ENCODE results near the gene RNF115. TPM values are rescaled to one million over a fixed set of nuclear protein-coding genes. Genes with fewer than 3 reads are reported as not detected.
A peak's percentile ranks its signal among the peaks of the same experiment; 100 is the strongest.

The RNF115 gene
- total and polyA plus RNA-seq, 2 of the 13 experiments (the other 11 are each of a cell fraction or from before 2014, with no cell fraction given), result 6.0 to 10.1 TPM

DNA sequence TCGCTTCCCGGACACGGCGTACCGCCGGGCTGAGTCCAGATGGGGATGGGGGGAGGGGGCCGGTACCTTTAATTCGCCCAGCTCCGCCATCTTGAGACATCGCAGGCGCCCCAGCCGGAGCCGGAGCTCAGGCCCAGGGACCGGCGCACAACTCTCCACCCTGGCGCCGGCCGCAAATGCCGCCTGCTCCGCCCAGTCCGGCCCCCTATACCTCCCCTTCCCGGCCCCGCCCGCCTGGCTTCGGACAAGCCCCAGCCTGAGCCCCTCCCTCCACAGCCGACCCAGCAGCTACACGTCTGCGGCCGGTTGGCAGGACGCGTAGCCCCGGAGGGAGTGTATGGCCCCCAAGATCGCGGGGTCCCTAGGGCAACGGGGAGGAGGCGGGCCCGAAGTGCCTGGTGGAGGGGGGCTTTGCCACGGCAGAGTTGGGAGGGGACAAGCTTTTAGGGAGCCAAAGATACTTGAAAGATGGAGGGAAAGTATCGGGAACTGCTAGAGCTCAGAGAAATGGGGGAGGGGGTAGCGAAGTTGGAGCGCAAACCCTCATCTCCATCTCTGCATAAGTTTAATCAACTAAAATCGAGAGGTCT lies 35.1 kb upstream of the RNF115 start, which contains the start of gene PIAS3:
Gene PIAS3 (minus strand): TSS at position 181 of the 590 bp plus-strand sequence. CDS start 91 bp downstream, at position 90.
- peaks cover 21% of the 10 kb centered on the region for H3K4me1 ChIP-seq (ENCODE audit: insufficient read depth, low read length)
- peaks cover 3% of the 10 kb centered on the region for H3K79me2 ChIP-seq (ENCODE audit: insufficient read depth, low read length)
- H2AFZ ChIP-seq (ENCODE audit: low read length), result peak within 1 kb of the TSS; percentile 75
- H3K4me2 ChIP-seq (ENCODE audit: low read depth, low read length), result peak within 1 kb of the TSS; percentile 88
- in situ Hi-C loops (cut with HindIII; ENCODE audit: extremely low pct_ligation_motif_present, low pct_unique_long_range_greater_than_20kb) (no loop called here), intact Hi-C loops (cut with micrococcal nuclease; ENCODE audit: unreplicated experiment) (loop anchor here (5.0 kb wide), 2 partner anchors 33 to 103 kb away; partner anchors contain the start of genes ANKRD34A and POLR3GL)
- peak; percentile 92 for ATAC-seq
- peak within 1 kb of the TSS; percentile 82 to 92 (median 87) for H3K4me3 ChIP-seq (replicated peaks in 1 of 3; ENCODE audit: insufficient read depth in 1 of 3, low read depth in 2 of 3, low read length in 3 of 3)
- H3K9ac ChIP-seq (ENCODE audit: insufficient read depth, low read depth, low read length), result peak within 1 kb of the TSS; percentile 68
- TSS peak; percentile 49 for BruUV-seq (replicated peaks)
- H3K9me3 ChIP-seq (ENCODE audit: low read length), result no peaks in the 10 kb centered on the region
- FAIRE-seq, result no peak
- peak; percentile 76 for DNase-seq (ENCODE audit: low spot score)
- CTCF ChIA-PET (ENCODE audit: low intra/inter-chr PET ratio, low total read pairs), result interaction anchor here (0.8 kb wide), 1 partner anchor 13 kb away, joined by 3 read pairs; no protein-coding TSS in a partner anchor
- peaks cover 4 to 20% of the 10 kb centered on the region in 2 experiments for H3K36me3 ChIP-seq (replicated peaks in 1 of 2; ENCODE audit: control insufficient read depth in 1 of 2, insufficient read depth in 2 of 2, low read length in 2 of 2)
- H3K27ac ChIP-seq (ENCODE audit: extremely low read length, insufficient read depth, low read length), result peak within 1 kb of the TSS; percentile 51
- POLR2A ChIA-PET, result interaction anchor here (0.6 to 2.6 kb wide), 17 partner anchors 9 to 578 kb away, joined by 3 to 44 read pairs (median 9); partner anchors contain the start of genes ANKRD34A, ANKRD35, LIX1L and NUDT17
- WGBS (ENCODE audit: low lambda C conversion rate), result 2% methylated on average over 10 of the region's 42 CpGs
- H3K27me3 ChIP-seq (ENCODE audit: control insufficient read depth in 1 of 2, insufficient read depth in 2 of 2, low read length in 2 of 2), result 0 out of 5 replicates have a peak, but pooled peaks cover 0 to 3% of the 10 kb centered on the region in 2 experiments
- H4K20me1 ChIP-seq (ENCODE audit: insufficient read depth, low read length), result no peaks in the 10 kb centered on the region
- TF ChIP-seq ZNF317 (CRISPR knock-in tag; IDR thresholded peaks at IDR 0.05) (peak; percentile 23; the same call in 1 of the 2 replicates), NFKBIZ (CRISPR knock-in tag; IDR thresholded peaks at IDR 0.05) (0 out of 2 replicates have a peak, but pooled peaks have one; percentile 30), RFXAP (CRISPR knock-in tag; IDR thresholded peaks at IDR 0.05; ENCODE audit: borderline replicate concordance) (0 out of 2 replicates have a peak, but pooled peaks have one; percentile 69), KLF9 (CRISPR knock-in tag; IDR thresholded peaks at IDR 0.05; ENCODE audit: low read depth) (peak; percentile 71; the same call in 1 of the 2 replicates), SAP130 (CRISPR knock-in tag; IDR thresholded peaks at IDR 0.05; ENCODE audit: low read depth) (peak; percentile 63), DNMT1 (CRISPR knock-in tag; IDR thresholded peaks at IDR 0.05) (no peak), BORCS8-MEF2B (CRISPR knock-in tag; IDR thresholded peaks at IDR 0.05) (no peak), HIVEP1 (CRISPR knock-in tag; IDR thresholded peaks at IDR 0.05) (peak; percentile 65), ZNF235 (CRISPR knock-in tag; IDR thresholded peaks at IDR 0.05; ENCODE audit: borderline replicate concordance) (no peak), HDAC2 (CRISPR knock-in tag; IDR thresholded peaks at IDR 0.05) (peak; percentile 26; the same call in 1 of the 2 replicates), IKZF1 (IDR thresholded peaks at IDR 0.05) (no peak), ZC3H13 (CRISPR knock-in tag; IDR thresholded peaks at IDR 0.05) (no peak), KMT2B (CRISPR knock-in tag; IDR thresholded peaks at IDR 0.05) (peak; percentile 38), ZMYM3 (CRISPR knock-in tag; IDR thresholded peaks at IDR 0.05) (peak; percentile 80), SKI (IDR thresholded peaks at IDR 0.05; ENCODE audit: partially characterized antibody) (peak; percentile 29), SALL1 (CRISPR knock-in tag; IDR thresholded peaks at IDR 0.05) (peak; percentile 25; the same call in 1 of the 2 replicates), SNAPC2 (CRISPR knock-in tag; IDR thresholded peaks at IDR 0.05) (0 out of 2 replicates have a peak, but pooled peaks have one; percentile 78), TBX3 (IDR thresholded peaks at IDR 0.05; ENCODE audit: borderline replicate concordance) (no peak)
- TF ChIP-seq, protein P1, sequence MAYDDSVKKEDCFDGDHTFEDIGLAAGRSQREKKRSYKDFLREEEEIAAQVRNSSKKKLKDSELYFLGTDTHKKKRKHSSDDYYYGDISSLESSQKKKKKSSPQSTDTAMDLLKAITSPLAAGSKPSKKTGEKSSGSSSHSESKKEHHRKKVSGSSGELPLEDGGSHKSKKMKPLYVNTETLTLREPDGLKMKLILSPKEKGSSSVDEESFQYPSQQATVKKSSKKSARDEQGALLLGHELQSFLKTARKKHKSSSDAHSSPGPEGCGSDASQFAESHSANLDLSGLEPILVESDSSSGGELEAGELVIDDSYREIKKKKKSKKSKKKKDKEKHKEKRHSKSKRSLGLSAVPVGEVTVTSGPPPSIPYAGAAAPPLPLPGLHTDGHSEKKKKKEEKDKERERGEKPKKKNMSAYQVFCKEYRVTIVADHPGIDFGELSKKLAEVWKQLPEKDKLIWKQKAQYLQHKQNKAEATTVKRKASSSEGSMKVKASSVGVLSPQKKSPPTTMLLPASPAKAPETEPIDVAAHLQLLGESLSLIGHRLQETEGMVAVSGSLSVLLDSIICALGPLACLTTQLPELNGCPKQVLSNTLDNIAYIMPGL (CRISPR knock-in tag; IDR thresholded peaks at IDR 0.05; ENCODE audit: borderline replicate concordance in 1 of 2, low read depth in 1 of 2), result peak in 1 of 2 experiments; percentile 64; a peak in 3 of 4 replicates
- TF ChIP-seq, protein P2, sequence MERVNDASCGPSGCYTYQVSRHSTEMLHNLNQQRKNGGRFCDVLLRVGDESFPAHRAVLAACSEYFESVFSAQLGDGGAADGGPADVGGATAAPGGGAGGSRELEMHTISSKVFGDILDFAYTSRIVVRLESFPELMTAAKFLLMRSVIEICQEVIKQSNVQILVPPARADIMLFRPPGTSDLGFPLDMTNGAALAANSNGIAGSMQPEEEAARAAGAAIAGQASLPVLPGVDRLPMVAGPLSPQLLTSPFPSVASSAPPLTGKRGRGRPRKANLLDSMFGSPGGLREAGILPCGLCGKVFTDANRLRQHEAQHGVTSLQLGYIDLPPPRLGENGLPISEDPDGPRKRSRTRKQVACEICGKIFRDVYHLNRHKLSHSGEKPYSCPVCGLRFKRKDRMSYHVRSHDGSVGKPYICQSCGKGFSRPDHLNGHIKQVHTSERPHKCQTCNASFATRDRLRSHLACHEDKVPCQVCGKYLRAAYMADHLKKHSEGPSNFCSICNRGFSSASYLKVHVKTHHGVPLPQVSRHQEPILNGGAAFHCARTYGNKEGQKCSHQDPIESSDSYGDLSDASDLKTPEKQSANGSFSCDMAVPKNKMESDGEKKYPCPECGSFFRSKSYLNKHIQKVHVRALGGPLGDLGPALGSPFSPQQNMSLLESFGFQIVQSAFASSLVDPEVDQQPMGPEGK (CRISPR knock-in tag; IDR thresholded peaks at IDR 0.05), result peak; percentile 96
- TF ChIP-seq, protein P3, sequence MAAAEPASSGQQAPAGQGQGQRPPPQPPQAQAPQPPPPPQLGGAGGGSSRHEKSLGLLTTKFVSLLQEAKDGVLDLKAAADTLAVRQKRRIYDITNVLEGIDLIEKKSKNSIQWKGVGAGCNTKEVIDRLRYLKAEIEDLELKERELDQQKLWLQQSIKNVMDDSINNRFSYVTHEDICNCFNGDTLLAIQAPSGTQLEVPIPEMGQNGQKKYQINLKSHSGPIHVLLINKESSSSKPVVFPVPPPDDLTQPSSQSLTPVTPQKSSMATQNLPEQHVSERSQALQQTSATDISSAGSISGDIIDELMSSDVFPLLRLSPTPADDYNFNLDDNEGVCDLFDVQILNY (CRISPR knock-in tag; conservative IDR thresholded peaks at IDR 0.05), result no peak

Measured in HepG2 (cell line).